ENCODE data around the gene USP24.
"Not testable (repeated sequence)": the region's sequence is repeated elsewhere in the genome, so short reads cannot be mapped to it uniquely, and the experiment has no call there.

Gene USP24

DNA sequence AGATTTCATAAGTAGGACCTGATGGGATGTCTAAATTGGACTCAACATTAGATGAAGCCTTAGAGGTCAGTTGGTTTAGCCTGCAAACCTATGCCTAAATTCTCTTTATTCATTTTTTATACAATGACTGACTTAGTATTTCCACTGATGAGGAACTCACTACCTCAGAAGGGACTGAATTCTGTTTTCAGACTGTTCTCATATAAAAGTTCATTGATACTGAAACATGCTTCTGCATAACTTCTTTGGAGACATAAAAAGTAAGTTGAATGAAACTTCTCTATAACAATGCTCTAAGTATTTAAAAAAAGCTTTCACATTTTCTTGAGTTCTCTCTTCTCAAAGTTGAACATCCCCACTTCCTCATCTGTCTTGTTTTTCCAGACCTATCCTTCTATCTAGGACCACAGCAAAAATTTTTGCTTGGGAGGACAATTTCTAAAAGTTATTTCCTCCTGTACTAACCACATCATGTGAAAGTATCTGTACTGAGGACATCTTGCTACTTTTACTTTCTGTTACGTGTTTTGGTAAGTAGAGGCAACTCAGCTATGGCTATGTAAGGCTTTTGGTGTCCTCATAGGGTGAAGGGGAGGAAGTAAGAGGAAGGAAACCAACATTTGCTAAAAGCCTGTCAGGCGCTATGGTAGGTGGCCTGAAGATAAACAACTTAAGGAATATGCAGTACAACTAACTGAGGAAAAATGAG is 64.1 kb downstream of the USP24 start:
- no peak for DNase-seq

DNA sequence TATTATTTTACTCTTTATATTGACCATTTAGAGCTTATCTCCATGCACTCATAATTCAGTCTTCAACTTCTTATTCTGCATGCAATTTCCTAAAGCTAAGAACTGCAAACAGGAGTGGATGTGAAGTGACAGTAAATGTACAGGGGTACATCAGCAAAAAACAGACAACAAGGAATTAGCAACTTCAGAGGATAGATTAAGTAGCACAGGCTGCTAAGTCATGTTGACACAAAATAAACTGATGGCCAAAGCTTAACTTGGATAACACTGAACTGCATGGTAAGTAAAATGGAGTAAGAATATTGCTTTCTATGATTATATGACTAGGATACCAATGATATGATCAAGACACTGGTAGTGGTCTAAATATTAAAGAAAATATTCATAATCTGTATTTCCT is 66.5 kb downstream of the USP24 start:
- DNase-seq, result no peak

DNA sequence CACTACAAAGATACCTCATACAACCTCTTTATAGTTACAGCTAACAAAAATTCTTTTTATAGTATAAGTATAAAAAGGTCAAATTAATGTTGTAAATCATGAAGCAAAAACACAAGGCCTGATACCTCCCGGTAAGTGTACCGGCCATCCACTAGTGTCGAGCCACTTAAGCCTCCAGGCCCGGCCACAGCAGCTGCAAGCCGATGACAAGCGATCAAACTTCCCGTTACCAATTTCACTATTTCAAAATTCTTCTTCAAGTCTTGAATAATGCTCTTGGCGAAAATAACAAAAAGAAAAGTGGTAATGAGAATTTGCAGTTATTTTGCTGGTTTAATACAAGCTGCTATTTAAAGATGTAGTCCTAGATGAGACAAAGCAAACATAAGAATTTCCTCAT is 67.6 kb downstream of the USP24 start:
- DNase-seq, result no peak

DNA sequence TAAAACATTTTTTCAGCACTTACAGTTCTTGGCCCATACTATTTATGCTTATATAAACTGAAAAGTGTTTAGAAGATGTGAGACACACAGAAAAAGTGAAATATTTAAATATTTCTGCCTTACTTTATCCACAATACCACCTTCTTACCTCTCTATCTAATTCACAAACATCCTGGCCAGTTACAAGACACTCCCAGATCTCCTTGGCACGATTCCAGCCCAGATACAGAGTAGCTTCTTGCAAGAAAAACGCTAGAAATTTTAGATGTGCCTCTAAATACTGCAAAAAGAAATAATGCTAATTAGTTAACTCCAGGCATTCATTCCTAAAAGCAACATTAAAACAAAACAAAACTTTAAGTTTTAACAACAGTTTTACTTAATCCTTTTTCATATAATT is 68.4 kb downstream of the USP24 start:
- no peak for DNase-seq

DNA sequence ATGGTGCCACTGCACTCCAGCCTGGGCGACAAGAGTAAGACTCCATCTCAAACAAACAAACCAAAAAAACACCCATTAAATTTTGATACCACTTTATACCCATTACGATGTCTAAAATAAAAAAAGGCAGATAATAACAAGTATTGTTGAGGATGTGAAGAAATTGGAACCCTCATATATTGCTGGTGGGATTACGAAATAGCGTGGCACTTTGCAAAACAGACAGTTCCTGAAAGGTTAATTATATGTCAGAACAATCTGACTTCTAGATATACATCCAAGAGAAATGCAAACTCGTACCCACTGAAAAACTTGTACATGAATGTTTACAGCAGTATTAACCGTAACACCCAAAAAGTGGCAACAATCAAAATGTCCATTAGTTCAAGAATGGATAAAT is 70.3 kb downstream of the USP24 start:
- no peak for DNase-seq

DNA sequence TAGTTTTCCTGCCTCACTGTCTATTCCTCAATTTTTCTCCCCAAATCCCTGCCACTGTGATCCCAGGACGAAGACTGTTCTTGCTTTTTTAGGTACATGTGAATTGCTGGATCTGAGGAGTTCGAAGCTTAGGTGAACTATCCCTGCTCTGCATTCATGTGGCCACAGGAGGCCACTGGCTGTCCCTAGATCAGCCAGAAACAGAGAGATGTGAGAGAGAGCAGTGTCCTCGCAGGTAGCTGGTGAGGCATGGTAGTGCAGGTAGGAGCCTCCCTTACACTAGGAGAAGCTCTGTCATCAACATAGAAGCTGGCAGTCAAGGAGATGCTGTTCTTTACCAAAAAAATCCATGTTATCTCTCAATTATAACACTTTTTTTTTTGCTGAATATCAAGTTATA is 71.5 kb downstream of the USP24 start:
- DNase-seq, result peak; percentile 16

DNA sequence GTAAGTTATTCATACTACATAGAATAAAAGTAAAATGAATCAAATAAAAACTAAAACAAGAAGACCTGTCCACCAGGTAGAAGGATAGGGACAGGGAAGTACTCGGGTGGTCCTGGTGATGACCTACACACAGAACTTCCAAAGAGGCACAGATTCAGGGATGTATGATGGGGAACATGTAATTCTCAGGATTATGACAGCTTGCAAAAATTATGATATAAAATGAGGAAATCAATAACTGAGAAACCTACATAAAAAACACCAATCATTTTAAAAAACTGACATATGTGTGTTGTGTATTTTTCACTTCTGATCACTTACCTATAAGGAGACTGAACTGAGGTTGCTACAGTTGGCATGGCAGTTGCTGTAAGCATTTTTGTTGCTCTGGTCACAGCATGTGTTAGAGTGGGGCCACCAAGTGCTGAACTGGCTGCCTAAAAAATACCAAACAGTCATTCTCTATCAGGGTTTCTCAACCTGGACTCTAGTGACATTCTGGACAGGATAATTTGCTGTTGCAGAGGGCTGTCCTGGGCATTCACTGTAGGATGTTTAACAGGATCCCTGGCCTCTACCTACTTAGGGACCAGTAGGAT is 73.8 kb downstream of the USP24 start:
- DNase-seq, result no peak

DNA sequence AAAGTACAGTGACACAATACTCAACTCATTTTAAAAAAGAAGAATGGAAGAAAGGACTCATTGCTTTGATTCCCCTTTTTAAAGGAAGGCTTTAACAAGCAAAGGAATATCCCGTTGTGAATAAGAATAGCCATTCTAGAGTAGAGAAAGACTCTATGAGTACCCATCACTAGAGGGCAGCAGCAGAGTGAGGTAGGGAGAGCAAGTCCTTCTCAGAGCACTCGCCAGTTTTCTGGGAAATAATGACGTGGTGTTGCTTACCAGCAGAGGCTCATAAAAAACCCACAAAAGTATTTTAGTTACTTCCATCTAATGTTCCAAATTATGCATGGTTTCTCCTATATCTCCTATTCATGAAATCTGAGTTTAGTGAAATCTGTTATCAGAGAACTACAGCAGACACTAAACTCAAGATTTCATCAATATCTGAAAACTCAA is 74.6 kb downstream of the USP24 start:
- DNase-seq, result peak; percentile 65

DNA sequence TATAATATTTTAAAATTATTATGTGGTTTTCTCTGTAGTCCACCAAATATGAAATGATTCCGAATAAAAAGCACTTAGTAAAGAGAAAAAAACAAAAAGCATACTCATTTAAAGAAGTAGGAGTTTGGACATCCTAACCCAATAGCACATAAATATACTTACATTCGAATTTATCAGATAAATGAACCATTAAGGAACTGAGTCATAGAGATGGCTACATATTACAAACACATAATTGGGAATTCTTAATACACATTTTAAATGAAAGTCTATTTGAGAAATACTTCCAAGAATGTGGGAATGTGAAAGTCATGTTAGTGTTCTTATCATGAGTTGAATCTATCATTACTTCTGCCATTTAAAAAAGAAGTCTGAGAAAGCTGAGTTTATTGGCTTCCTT is 75.0 kb downstream of the USP24 start:
- no peak for DNase-seq

DNA sequence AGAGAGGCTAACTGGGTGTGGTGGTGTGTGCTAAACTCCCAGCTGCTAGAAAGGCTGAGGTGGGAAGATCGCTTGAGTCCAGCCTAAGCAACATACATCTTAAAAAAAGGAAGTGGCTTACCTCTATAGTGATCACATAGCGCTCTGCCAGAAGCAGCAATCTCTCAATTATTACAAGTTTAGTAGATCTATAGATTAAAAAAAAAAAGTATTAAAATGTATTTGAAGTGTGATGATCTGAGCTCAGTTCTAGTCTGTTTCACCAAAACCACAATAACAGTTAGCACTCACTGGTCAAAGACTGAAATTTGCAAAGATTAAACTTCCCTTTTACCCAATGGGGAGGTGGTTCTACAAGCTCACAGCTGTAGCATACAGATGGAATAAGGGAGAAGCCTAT is 76.3 kb downstream of the USP24 start:
- no peak for DNase-seq

DNA sequence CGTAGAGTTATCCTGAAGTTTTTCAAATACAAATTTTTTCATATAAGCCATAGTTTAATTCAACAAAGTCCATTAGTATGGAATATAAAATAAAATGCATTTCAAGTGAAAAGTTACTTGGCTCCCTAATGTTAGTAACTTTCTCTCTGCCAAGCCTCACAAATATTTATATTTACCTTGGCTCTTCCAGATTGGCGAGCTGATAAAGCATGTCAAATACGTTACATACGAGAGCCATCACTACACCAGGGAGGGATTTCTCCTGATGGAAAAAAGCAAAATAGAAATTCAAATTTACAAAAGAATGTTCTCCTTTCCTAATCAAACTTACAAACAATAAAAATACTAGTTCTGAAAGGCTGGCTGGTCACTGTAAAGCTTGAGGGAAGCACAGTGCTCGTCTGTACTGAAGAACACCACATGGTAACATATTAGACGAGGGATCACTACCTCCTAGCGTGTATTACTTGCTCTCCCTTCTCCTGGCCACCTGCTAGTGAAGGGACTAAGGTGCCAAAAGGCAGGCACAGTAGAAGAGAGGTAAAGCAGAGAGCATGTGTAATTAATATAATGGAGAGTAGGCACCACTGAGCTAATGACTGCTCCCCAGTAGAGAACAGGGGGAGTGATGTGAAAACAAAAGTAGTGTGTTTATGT is 80.9 kb downstream of the USP24 start:
- no peak for DNase-seq

DNA sequence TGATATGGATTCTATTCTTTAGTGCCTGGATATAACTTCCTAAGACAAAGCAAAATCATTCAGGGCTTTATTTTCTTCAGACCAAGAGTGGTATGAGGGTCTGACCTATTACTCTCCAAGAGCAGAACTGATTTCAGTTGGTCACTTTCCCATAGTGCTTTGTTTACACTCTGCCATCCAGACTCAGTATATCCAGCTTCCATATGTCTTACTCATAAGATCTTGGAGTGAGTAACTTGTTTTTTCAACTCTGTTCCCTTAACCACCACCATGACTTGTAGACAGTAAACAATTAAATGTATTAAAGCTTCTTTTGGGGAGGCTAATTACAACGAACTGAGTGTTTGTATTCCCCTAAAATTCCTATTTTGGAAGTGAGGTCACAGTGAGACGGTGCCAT is 83.4 kb downstream of the USP24 start:
- DNase-seq, result no peak

DNA sequence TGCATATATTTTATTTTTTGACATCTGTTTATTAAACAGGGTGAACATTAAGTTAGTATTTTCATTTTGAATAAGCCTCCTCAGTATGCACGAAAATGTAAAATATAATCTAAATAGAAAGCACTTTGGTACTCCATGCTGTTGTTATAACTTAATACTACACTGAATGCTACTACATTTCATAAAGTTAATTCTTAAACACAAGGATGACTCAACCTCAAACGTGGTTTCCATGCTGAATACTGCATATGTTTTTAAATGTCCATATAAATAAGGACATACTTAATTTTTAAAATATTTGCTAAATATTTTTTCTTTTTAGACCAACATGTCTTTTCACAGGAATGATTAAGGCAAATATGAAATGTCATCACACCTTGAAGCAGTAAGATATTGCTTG is 83.9 kb downstream of the USP24 start:
- DNase-seq, result no peak

DNA sequence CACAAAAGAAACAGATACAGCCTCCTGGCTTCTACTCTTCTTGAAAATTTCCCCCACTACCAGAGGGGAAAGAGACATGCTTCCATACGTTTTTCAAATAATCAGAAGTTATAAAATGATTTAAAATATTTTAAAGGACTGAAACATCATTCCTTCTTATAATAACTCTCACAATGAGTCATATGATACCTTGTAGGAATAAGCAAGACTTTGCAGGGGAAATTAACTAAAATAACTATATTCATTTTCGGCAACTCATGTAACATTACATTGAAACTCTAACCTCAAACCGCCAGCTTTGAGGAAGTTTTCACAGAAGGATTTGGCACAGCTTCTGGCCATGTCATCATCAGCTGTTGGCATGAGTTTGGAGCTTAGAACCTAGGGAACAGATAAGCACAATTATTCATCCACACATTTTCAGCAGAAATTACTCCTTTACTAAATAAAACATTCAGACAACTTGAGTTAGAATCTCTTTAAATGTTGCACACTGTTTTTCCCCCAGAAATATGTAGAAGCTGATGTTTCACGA is 85.9 kb downstream of the USP24 start:
- DNase-seq, result no peak

DNA sequence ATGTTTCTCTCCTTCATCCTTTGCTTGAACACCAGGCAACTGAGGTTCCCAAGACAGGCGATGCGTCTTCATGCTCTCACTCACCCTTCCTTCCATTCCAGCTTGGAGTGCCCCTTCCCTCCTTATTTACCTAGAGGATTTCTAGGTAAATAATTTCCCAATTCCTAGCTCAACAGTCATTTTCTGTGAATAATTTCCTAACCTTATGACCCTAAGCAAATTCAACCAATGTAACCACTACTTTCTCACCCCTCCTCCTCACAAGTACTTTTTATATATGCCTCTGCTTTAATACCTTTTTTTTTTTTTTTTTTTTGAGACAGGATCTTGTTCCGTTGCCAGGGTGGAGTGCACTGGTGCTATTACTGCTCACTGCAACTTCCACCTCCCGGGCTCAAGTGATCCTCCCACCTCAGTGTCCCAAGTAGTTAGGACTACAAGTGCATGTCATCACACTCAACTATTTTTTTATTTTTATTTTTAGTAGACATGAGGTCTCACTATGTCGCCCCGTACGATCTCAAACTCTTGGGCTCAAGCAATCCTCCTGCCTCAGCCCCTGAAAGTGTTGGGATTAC is 86.7 kb downstream of the USP24 start:
- DNase-seq, result no peak

DNA sequence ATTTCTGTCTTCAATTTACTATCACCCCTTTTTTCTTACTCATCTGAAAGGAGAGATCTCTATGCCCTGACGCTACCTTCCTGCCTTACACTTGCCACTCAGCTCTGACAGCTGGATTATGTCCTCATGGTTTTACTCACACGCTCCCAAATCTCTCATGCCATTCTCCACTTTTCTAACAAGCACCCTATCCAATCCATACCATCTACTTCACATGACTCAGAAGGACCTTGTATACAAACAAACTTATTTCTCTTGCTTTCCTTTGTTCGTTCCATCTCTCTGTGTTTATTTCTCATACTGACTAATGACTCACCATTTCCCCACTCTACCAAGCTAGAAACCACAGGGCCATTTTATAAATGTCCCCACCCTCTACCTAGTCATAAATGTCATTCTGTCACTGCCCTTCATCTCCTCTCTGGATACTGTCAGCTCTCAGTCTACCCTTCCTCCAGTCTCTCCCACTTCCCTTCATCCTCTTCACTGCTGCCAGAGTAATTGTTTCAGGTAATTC is 87.3 kb downstream of the USP24 start:
- DNase-seq, result peak; percentile 25

DNA sequence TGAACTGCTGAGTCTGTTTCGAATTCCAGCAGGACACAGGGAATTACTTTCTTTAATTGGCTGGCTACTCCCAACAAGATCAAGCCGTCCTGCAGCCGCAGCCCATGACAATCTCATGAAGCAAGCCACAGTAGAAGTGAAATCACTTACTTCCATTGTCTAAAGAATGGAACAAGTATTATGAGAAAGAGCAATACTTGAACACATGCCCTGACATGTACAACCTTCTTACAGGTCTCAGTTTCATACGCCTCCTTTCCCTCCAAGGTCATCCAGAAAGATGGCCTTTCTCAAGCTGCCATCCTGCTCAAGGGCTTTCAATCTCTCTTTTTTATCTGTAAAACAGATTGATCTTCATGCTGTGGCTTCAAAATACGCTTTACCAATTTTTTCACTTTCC is 90.7 kb downstream of the USP24 start:
- DNase-seq, result no peak

DNA sequence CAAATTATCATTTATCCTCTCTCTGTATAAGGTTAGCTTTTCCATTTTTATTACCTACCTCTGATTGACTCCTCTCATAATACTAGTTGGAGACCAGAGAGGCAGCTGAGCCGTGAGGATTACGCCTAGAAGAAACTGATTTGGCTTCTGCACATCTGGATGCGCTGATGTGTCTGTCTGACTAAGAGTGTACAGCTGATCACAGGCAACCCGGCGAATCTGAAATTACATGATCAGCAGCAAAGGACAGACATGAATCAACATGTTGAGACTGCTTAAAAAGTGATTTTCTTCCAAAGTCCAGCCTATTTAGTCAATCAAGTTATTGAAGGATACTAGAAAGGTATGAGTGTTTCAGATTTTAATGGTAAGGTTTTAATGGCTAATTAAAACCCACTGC is 94.6 kb downstream of the USP24 start:
- no peak for DNase-seq

DNA sequence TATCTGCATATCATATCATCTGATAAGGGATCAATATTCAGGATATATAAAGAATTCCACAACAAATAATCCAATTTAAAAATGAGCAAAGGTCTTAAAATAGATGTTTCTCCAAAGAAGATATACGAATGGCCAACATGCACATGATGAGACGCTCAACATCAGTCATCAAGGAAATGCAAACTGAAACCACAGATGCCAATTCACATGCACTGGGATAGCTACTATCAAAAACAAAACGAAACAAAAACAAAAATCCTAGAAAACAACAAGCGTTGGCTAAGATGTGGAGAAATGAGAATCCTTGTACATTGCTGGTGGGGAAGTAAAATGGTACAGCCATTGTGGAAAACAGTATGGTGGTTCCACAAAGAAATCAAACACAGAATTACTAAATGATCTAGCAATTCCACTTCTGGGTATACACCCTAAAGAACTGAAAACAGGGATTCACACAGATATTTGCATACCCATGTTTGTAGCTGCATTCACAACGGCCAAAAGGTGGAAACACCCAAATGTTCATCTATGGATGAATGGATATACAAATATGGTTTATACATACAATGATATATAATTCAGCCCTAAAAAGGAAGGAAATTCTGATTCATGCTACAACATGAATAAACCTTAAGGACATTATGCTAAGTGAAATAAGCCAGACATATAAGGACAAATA is 96.4 kb downstream of the USP24 start:
- DNase-seq, result no peak

DNA sequence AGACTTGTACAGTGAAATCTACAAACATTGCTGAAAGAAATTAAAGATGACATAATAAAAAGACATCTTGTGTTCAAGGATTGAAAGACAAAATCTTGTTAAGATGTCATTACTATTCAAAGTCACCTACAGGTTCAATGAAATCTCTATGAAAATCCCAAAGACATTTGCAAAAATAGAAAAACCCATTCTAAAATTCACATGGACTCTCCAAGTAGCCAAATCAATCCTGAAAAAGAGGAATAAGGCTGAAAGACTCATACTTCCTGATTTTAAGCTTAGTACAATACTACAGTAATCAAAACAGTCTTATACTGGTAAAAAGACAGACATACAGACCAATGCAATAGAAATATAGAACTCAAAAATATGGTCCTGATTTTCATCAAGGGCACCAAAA is 97.2 kb downstream of the USP24 start:
- DNase-seq, result no peak

DNA sequence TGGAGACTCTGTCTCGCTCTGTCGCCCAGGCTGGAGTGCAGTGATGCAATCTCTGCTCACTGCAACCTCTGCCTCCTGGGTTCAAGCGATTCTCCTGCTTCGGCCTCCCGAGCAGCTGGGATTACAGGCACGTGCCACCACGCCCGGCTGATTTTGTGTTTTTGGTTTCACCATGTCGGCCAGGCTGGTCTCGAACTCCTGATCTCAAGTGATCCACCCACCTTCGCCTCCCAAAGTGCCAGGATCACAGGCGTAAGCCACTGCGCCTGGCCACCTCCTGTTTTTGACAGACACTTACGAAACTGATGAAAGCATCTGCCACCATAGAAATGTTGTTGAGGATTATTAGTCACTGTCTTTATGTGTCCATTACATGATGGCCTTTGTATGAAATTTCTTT is 106.2 kb downstream of the USP24 start:
- not testable (repeated sequence) for DNase-seq

DNA sequence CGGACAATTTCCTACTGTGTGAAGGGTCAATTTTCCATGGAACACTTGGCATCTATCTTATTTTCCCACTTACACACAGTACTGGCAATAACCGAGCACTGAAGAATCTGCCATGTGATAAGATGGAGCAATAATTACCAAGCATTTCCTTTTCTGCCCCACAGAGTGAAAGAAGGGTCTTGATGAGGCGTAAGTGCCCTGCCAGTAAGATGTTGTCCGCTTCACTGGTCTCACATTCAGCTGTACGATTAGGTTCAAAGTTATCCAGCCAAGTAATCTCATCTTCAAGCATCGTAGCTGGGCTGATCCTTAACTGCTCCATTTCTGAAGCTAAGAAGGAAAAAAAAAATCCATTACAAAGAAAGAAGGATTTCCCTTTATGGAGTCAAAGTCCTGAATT is 108.1 kb downstream of the USP24 start:
- DNase-seq, result no peak

DNA sequence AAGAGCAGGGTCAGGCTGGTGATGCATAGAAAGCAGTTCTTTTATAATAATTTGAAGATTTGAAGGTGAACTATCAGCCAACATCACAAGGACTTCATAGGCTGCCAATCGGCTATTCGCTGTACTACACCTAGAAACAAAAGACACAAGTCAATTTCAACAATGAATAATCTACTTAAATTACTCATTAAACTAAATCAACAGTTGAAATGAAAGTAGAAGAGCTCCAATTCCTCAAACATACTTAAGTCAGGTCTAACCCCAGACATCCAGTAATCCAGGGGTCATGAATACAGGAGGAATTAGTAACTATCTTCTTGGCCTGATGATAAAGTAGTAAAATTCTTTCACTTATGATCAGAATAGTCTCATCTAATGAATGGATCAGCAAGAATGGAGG is 111.3 kb downstream of the USP24 start:
- DNase-seq, result no peak

Data from stimulated activated CD4-positive, alpha-beta T cell treated with anti-CD3 and anti-CD28 coated beads, Interleukin-1b, Interleukin-23, amount 100 ng/mL, for 48 hours (primary cell).